BJ (cell line): ENCODE measurements around the gene CYB561. TPM values are rescaled to one million over a fixed set of nuclear protein-coding genes. Genes with fewer than 3 reads are reported as not detected.

Experiments
- CTCF ChIA-PET: fragments of 350-600 bp; formaldehyde crosslinking; extraction: SDS; loops from one replicate; lab custom pipeline; 2021; ENCODE audit warnings: antibody characterized with exemption, inconsistent platforms; lab: Yijun Ruan, JAX
- POLR2A ChIA-PET: fragments of 300-600 bp; sonication (Branson Sonifier 250); formaldehyde crosslinking; extraction: SDS; loops from one replicate; lab custom pipeline; 2021; ENCODE audit warnings: antibody characterized with exemption; lab: Charles Lee
- DNase-seq: peaks from one replicate; pipeline ENCODE4 v3.0.0-alpha.2; 2011; ENCODE audit warnings: low read depth
- H3K27me3 ChIP-seq: 2 replicates; pipeline ENCODE4 v1.6.0; 2011; ENCODE audit warnings: low read length; ENCODE audit not compliant: control insufficient read depth, insufficient read depth
- H3K36me3 ChIP-seq: 2 replicates; pipeline ENCODE4 v1.5.1; 2011; ENCODE audit warnings: low read length; ENCODE audit not compliant: control insufficient read depth, insufficient read depth
- H3K4me3 ChIP-seq: 2 replicates; pipeline ENCODE4 v1.5.1; 2011; ENCODE audit warnings: low read depth, mild to moderate bottlenecking, control low read depth, low read length
- polyA plus RNA-seq: library from polyadenylated mRNA; depleted of rRNA; stranded (reverse); fragments of >200 nt; gene quantifications from 2 replicates; pipeline ENCODE4 v1.2.3, GENCODE V29; 2011
- TF ChIP-seq, protein P1 (sequence below): IDR thresholded peaks from 2 replicates; pipeline ENCODE4 v1.5.1; 2011; ENCODE audit warnings: low read depth, mild to moderate bottlenecking, control low read depth, inconsistent platforms, low read length, moderate library complexity; ENCODE audit not compliant: insufficient read depth

CYB561 gene
- polyA plus RNA-seq, 1 experiment, result 17.1 TPM

- CTCF ChIA-PET, result interaction anchor here (6.4 kb wide), 1 partner anchor 14 kb away, joined by 37 read pairs; no protein-coding TSS in a partner anchor
- no peak for DNase-seq
- TF ChIP-seq, protein P1, sequence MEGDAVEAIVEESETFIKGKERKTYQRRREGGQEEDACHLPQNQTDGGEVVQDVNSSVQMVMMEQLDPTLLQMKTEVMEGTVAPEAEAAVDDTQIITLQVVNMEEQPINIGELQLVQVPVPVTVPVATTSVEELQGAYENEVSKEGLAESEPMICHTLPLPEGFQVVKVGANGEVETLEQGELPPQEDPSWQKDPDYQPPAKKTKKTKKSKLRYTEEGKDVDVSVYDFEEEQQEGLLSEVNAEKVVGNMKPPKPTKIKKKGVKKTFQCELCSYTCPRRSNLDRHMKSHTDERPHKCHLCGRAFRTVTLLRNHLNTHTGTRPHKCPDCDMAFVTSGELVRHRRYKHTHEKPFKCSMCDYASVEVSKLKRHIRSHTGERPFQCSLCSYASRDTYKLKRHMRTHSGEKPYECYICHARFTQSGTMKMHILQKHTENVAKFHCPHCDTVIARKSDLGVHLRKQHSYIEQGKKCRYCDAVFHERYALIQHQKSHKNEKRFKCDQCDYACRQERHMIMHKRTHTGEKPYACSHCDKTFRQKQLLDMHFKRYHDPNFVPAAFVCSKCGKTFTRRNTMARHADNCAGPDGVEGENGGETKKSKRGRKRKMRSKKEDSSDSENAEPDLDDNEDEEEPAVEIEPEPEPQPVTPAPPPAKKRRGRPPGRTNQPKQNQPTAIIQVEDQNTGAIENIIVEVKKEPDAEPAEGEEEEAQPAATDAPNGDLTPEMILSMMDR, result no peak
- H3K27me3 ChIP-seq, result no peaks in the 10 kb centered on the region
- no peak overlapping the region for H3K4me3 ChIP-seq
- H3K36me3 ChIP-seq, result peaks cover 22% of the 10 kb centered on the region
- POLR2A ChIA-PET, result no interaction called here
Observed at GRCh38 chr17:63412234-63412633, 33.9 kb downstream of the CYB561 start.

DNA sequence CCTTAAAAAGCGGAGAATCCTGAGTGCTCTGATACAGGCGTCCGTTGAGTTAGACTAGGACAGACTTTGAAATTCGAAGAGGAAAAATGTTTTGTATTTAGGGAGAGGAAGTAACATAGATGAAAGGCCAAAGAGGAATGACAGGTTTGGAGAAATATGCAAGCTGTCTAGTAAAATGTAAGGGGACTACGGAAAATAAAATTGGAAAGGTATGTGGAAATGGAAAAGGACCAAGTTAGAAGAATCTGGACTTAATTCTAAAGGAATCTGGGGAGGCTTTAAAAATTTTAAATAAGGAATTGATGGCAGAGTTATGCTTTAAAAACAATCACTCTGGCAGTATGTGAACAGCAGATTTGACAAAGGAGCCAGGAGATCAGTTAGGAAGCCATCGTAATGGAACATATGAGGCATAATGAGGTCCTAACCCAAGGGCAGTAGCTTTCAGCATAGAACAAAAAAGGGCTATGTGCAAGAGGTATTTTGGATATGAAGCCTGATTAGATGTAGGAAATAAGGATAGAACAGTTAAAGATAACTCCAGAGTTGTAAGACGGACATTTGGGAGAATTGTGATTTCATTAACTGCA is 38.3 kb downstream of the CYB561 start:
- peak; percentile 42 for DNase-seq
- POLR2A ChIA-PET, result no interaction called here

DNA sequence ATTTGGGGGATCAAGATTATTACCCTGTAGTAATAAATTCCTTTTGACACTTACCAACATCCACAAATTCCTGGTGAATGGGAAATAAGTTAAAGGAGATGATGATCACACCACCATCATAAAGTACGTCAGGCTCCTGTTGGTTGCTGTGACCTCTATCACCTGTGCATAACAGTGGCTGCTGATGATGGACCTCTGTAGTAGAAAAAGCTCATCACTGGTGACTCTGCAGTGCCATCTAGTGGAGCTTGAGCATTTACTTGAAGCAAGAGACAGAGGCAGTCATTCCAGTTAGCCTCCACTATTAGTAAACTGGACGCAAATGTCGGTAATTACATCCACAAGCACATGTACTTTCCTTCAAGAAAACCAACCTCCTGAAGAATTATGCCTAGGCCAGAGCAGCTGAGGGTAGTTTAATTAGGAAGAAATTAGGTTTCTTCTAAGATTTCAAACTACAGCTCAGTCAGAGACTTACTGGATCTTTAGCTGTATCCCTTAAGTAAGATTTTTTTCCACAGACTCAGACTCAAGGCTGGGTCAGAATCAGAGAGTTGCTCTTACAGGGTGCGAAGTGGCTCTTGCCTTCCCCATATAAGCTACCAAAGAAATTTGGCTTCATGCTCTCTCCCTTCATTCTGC is 39.3 kb downstream of the CYB561 start:
- H3K4me3 ChIP-seq, result no peak overlapping the region
- TF ChIP-seq, protein P1, result peak; percentile 80
- DNase-seq, result peak; percentile 59
- ChIA-PET CTCF (interaction anchor here (0.6 to 3.7 kb wide), 43 partner anchors 9 to 734 kb away, joined by 3 to 54 read pairs (median 4); partner anchors contain the start of gene TANC2), POLR2A (no interaction called here)
- H3K27me3 ChIP-seq, result no peaks in the 10 kb centered on the region
- H3K36me3 ChIP-seq, result peaks cover 6% of the 10 kb centered on the region

More for the DNA sequence above, 38.3 kb downstream of the CYB561 start:
- CTCF ChIA-PET, result interaction anchor here (0.6 to 3.7 kb wide), 13 partner anchors 17 to 705 kb away, joined by 3 to 54 read pairs (median 4); no protein-coding TSS in a partner anchor
- TF ChIP-seq, protein P1, result no peak
- Histone ChIP-seq H3K27me3 (no peaks in the 10 kb centered on the region), H3K4me3 (no peak overlapping the region), H3K36me3 (peaks cover 12% of the 10 kb centered on the region)

DNA sequence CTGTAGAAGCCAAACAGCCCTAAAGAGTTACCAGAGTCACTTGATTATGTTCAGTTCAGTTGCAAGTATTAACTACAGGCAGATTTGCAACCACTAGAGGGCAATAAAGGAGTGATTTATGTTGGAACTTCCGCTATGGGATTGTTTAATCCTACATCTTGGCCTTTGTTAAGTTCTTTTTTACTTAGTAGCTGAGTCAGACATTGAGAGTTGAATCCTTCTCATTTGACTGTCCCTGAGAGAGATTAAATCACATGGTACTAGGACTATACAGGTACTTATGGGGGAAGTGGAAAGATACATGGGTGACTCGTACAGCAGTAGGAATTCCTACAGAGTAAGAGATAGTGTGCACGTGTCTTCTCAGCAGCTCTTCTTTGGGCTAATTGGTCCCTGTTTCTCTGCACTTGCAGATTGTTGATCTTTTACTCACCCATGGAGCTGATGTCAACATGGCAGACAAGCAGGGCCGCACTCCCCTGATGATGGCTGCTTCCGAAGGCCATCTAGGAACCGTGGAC is 40.3 kb downstream of the CYB561 start:
- POLR2A ChIA-PET, result no interaction called here
- H3K27me3 ChIP-seq, result no peaks in the 10 kb centered on the region
- CTCF ChIA-PET, result interaction anchor here (0.8 to 3.7 kb wide), 25 partner anchors 9 to 706 kb away, joined by 3 to 54 read pairs (median 6); partner anchors contain the start of gene TANC2
- TF ChIP-seq, protein P1, result peak; percentile 62
- no peak overlapping the region for H3K4me3 ChIP-seq
- DNase-seq, result peak; percentile 44
- peaks cover 2% of the 10 kb centered on the region; the same call in 1 of the 2 replicates for H3K36me3 ChIP-seq

- Histone ChIP-seq H3K4me3 (no peak overlapping the region), H3K36me3 (peaks cover 2% of the 10 kb centered on the region; the same call in 1 of the 2 replicates), H3K27me3 (no peaks in the 10 kb centered on the region)
- CTCF ChIA-PET, result no interaction called here
- TF ChIP-seq, protein P1, result no peak
- POLR2A ChIA-PET, result interaction anchor here (0.7 kb wide), 1 partner anchor 440 kb away, joined by 9 read pairs; no protein-coding TSS in a partner anchor
- no peak for DNase-seq
Observed at GRCh38 chr17:63405020-63405419, 41.1 kb downstream of the CYB561 start.
